HepG2 (cell line): Measurements from ENCODE around the gene MAP3K1. TPM values are rescaled to one million over a fixed set of nuclear protein-coding genes. Genes with fewer than 3 reads are reported as not detected.

Experiments
- ATAC-seq: fragments of 200-7000 bp; cut with Tn5 transposase; 3 replicates; pipeline ENCODE4 v1.9.1; 2020; ENCODE audit warnings: mild to moderate bottlenecking, moderate library complexity
- BruUV-seq: library from RNA; stranded (reverse); fragments of 400-500 nt; replicated peaks from 2 replicates; lab custom pipeline; 2021; lab: Mats Ljungman, UMichigan
- CTCF ChIA-PET: fragments of 300-600 bp; formaldehyde crosslinking; extraction: SDS; loops from one replicate; lab custom pipeline; 2021; ENCODE audit warnings: low total read pairs, inconsistent platforms, low intra/inter-chr PET ratio; lab: Yijun Ruan, JAX
- POLR2A ChIA-PET: fragments of 350-600 bp; sonication (Branson Sonifier 250); formaldehyde crosslinking; loops from one replicate; lab custom pipeline; 2020; ENCODE audit warnings: antibody characterized with exemption, inconsistent platforms; lab: Yijun Ruan, JAX
- DNase-seq: peaks from one replicate; pipeline ENCODE4 v3.0.0-alpha.2; 2015; ENCODE audit warnings: low spot score
- FAIRE-seq: peaks from 3 replicates; lab custom pipeline; 2011; peaks lifted over from hg19 to GRCh38; lab: Jason Lieb, UNC
- H2AFZ ChIP-seq: one replicate; pipeline ENCODE4 v1.6.1; 2011; ENCODE audit warnings: low read length, inconsistent platforms
- H3K27ac ChIP-seq: fragments of 300-600 bp; 3 replicates; pipeline ENCODE4 v1.8.0; 2011; ENCODE audit warnings: mixed run types, mild to moderate bottlenecking, mixed read lengths, low read length, inconsistent platforms; ENCODE audit not compliant: insufficient read depth; ENCODE audit errors: extremely low read length
- H3K27me3 ChIP-seq, 2 experiments: fragments of 200-600 bp in 1 of 2; 2 replicates in 1 of 2; 3 replicates in 1 of 2; pipeline versions ENCODE4 v1.6.0 to v1.8.0; 2011; ENCODE audit warnings: low read length in 2 of 2, mild to moderate bottlenecking in 2 of 2, moderate library complexity in 2 of 2, inconsistent platforms in 1 of 2; ENCODE audit not compliant: insufficient read depth in 2 of 2, control insufficient read depth in 1 of 2
- H3K36me3 ChIP-seq, 2 experiments: fragments of 200-600 bp in 1 of 2; replicated peaks in 1 of 2; 2 replicates in 1 of 2; 3 replicates in 1 of 2; pipeline versions ENCODE4 v1.5.1 to v1.8.0; 2011; ENCODE audit warnings: low read length in 2 of 2, inconsistent platforms in 1 of 2; ENCODE audit not compliant: insufficient read depth in 2 of 2, control insufficient read depth in 1 of 2
- H3K4me1 ChIP-seq: 2 replicates; pipeline ENCODE4 v1.5.1; 2012; ENCODE audit warnings: low read length, inconsistent platforms; ENCODE audit not compliant: insufficient read depth
- H3K4me2 ChIP-seq: 2 replicates; pipeline ENCODE4 v1.6.0; 2011; ENCODE audit warnings: low read depth, low read length, inconsistent platforms
- H3K4me3 ChIP-seq, 3 experiments: fragments of 200-600 bp in 1 of 3; sonication (generic), shearing (Covaris generic) in 1 of 3; replicated peaks in 1 of 3; 2 replicates each; pipeline ENCODE4 v1.5.1; 2011 to 2016; ENCODE audit warnings: low read length in 3 of 3, inconsistent platforms in 2 of 3, low read depth in 2 of 3, mild to moderate bottlenecking in 2 of 3, control low read depth in 1 of 3, mixed read lengths in 1 of 3; ENCODE audit not compliant: insufficient read depth in 1 of 3
- H3K79me2 ChIP-seq: one replicate; pipeline ENCODE4 v1.6.1; 2011; ENCODE audit warnings: low read length, inconsistent platforms; ENCODE audit not compliant: insufficient read depth
- H3K9ac ChIP-seq: 2 replicates; pipeline ENCODE4 v1.6.0; 2011; ENCODE audit warnings: mild to moderate bottlenecking, low read depth, low read length, inconsistent platforms; ENCODE audit not compliant: insufficient read depth
- H3K9me3 ChIP-seq: 2 replicates; pipeline ENCODE4 v1.5.1; 2012; ENCODE audit warnings: mild to moderate bottlenecking, low read length
- H4K20me1 ChIP-seq: 2 replicates; pipeline ENCODE4 v1.6.0; 2011; ENCODE audit warnings: inconsistent platforms, mild to moderate bottlenecking, low read length, moderate library complexity; ENCODE audit not compliant: insufficient read depth
- ADNP ChIP-seq: sonication (generic); formaldehyde crosslinking; IDR thresholded peaks from 2 replicates; pipeline ENCODE4 v1.4.0; 2020; ENCODE audit warnings: missing genetic modification reagents
- GMEB1 ChIP-seq: sonication (generic); formaldehyde crosslinking; IDR thresholded peaks from 2 replicates; pipeline ENCODE4 v1.5.1; 2020; ENCODE audit warnings: missing genetic modification reagents, mild to moderate bottlenecking, borderline replicate concordance
- HOXA7 ChIP-seq: sonication (generic); formaldehyde crosslinking; IDR thresholded peaks from 2 replicates; pipeline ENCODE4 v1.8.1; 2022; ENCODE audit warnings: mild to moderate bottlenecking, missing genetic modification reagents, moderate library complexity
- NFRKB ChIP-seq: fragments of 450-650 bp; IDR thresholded peaks from 2 replicates; pipeline ENCODE4 v1.6.1; 2017
- POLR2AphosphoS2 ChIP-seq: IDR thresholded peaks from 2 replicates; pipeline ENCODE4 v1.6.1; 2011; ENCODE audit warnings: low read depth, low read length, improper control_type of control experiment
- SRF ChIP-seq: IDR thresholded peaks from 2 replicates; pipeline ENCODE4 v1.6.1; 2011; ENCODE audit warnings: mild to moderate bottlenecking, low read depth, low read length, moderate library complexity
- ZNF331 ChIP-seq: sonication (generic); formaldehyde crosslinking; IDR thresholded peaks from 2 replicates; pipeline ENCODE4 v1.4.0; 2020; ENCODE audit warnings: missing genetic modification reagents
- WGBS: methylation state at CpG from one replicate; pipeline ENCODE4 v1.1.6; 2017; ENCODE audit warnings: low lambda C conversion rate; 5-methylcytosine and 5-hydroxymethylcytosine counted together
- in situ Hi-C: cut with HindIII; loops from 2 replicates; pipeline ENCODE4 v1.10.0; 2017; ENCODE audit warnings: low pct_unique_long_range_greater_than_20kb; ENCODE audit not compliant: extremely low pct_ligation_motif_present
- intact Hi-C: fragments of 100-400 bp; cut with micrococcal nuclease; formaldehyde crosslinking; loops from one replicate; pipeline ENCODE4 v1.10.0; 2022; ENCODE audit not compliant: unreplicated experiment
- polyA plus RNA-seq, 8 experiments: library from polyadenylated mRNA; depleted of rRNA in 3 of 8; stranded (reverse) in 7 of 8; unstranded in 1 of 8; fragments of >200 nt; fragmentation: Illumina TruSeq in 4 of 8; extraction: Trizol in 4 of 8; gene quantifications; 2 replicates each; pipeline versions ENCODE4 v1.2.1 to v1.2.3, GENCODE V29; 2011 to 2016; ENCODE audit warnings: low read depth in 4 of 8, missing spikeins in 1 of 8, mixed read lengths in 1 of 8; ENCODE audit not compliant: insufficient read depth in 1 of 8
- total RNA-seq, 5 experiments: library from RNA; depleted of rRNA; stranded (reverse); fragments of >200 nt; fragmentation: Illumina TruSeq; extraction: Trizol; gene quantifications; 2 replicates each; pipeline ENCODE4 v1.2.3, GENCODE V29; 2016; ENCODE audit warnings: low read depth in 1 of 5

MAP3K1 gene
- total and polyA plus RNA-seq, 2 of the 13 experiments (the other 11 are each of a cell fraction or from before 2014, with no cell fraction given), result 16.4 to 30.3 TPM

GRCh38 chr5:56861893-56862485, 46.6 kb downstream of the MAP3K1 start:
- Histone ChIP-seq H3K27ac (no peak overlapping the region), H3K4me1 (peaks cover 12% of the 10 kb centered on the region), H3K4me3 (no peak overlapping the region), H3K36me3 (peaks cover 18 to 55% of the 10 kb centered on the region in 2 experiments), H4K20me1 (no peaks in the 10 kb centered on the region; the same call in 1 of the 2 replicates), H3K9ac (no peak overlapping the region), H3K9me3 (no peaks in the 10 kb centered on the region), H2AFZ (no peak overlapping the region), H3K27me3 (no peaks in the 10 kb centered on the region), H3K79me2 (peaks cover 7% of the 10 kb centered on the region), H3K4me2 (no peak overlapping the region)
- CTCF ChIA-PET, result no interaction called here
- DNase-seq, result no peak
- ATAC-seq, result no peak
- TF ChIP-seq NFRKB (no peak), ADNP (CRISPR knock-in tag) (no peak), HOXA7 (CRISPR knock-in tag) (no peak), ZNF331 (CRISPR knock-in tag) (peak; percentile 96), POLR2AphosphoS2 (no peak)
- WGBS, result 92% methylated on average over 4 of the region's 4 CpGs
- no peak for FAIRE-seq
- POLR2A ChIA-PET, result no interaction called here
- in situ Hi-C loops, result loop anchor here (25.0 kb wide), 1 partner anchor 875 kb away; the partner anchor contains the start of gene IL6ST
- no TSS peak for BruUV-seq
- intact Hi-C loops, result no loop called here

DNA sequence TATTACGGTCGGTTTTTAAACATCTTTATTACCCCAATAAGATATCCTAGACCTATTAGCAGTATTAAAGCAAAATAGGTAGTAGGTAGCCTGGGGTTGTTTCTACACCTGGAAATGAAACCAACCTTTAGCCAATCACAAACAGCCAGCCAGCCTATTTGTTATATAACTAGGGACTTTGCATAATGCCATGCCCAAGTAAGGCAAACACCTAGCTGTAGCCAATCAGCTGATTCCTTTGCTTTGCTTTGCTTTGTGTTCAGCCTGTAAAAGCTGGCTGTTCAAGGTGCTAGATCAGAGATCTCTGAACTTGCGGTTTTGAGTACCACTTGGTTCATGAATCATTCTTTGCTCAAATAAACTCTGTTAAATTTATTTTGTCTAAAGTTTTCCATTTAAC, 47.6 kb downstream of the MAP3K1 start:
- H3K79me2 ChIP-seq, result peaks cover 4% of the 10 kb centered on the region

More for the DNA sequence above, 47.6 kb downstream of the MAP3K1 start:
- FAIRE-seq (no peak), DNase-seq (no peak), ATAC-seq (no peak)
- Histone ChIP-seq H3K4me1 (peaks cover 9% of the 10 kb centered on the region), H3K4me3 (no peak overlapping the region), H3K4me2 (no peak overlapping the region), H3K36me3 (peaks cover 17 to 57% of the 10 kb centered on the region in 2 experiments), H3K9me3 (no peaks in the 10 kb centered on the region), H2AFZ (no peak overlapping the region), H4K20me1 (no peaks in the 10 kb centered on the region; the same call in 1 of the 2 replicates), H3K27ac (no peak overlapping the region), H3K9ac (no peak overlapping the region), H3K27me3 (no peaks in the 10 kb centered on the region)
- TF ChIP-seq SRF (peak; percentile 84), GMEB1 (no peak)
- in situ Hi-C loops (loop anchor here (25.0 kb wide), 1 partner anchor 876 kb away; the partner anchor contains the start of gene IL6ST), intact Hi-C loops (no loop called here)
- CTCF ChIA-PET, result no interaction called here
- POLR2A ChIA-PET, result no interaction called here
- 96% methylated on average over 3 of the region's 3 CpGs for WGBS
- no TSS peak for BruUV-seq
